ENCODE measurements around the gene AKNA.
A peak's percentile ranks its signal among the peaks of the same experiment; 100 is the strongest.

AKNA gene

DNA sequence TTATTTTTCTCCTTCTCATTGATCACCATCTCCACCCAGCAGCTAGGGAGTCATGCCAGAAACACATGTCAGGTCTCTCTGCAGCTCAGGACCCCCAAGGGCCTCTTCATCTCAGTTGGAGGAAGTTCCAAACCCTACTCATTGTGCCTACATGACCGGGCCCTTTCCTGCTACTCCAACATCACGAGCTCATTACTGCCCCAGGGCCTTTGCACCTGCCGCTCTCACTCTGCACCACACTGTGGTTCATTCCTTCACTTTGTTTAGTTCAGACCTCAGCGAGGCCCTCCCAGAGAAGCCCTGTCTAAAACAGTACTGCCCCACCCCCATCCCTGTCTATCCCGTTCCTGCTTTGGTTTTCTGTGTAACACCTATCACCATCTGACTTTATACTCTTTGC lies 22.1 kb upstream of the AKNA start:
- FAIRE-seq = no peak
- no peak for TF ChIP-seq POLR2A (IDR thresholded peaks at IDR 0.05; ENCODE audit: low read depth, low read length)
- DNase-seq (ENCODE audit: insufficient read length, low spot score) = no peak

- FAIRE-seq (no peak), DNase-seq (ENCODE audit: insufficient read length, low spot score) (peak; percentile 51)
- no peak for TF ChIP-seq POLR2A (IDR thresholded peaks at IDR 0.05; ENCODE audit: low read depth, low read length)
Observed at GRCh38 chr9:114409103-114409780, 21.5 kb upstream of the AKNA start.

GRCh38 chr9:114408645-114409044 lies 20.9 kb upstream of the AKNA start:
- no peak for TF ChIP-seq POLR2A (IDR thresholded peaks at IDR 0.05; ENCODE audit: low read depth, low read length)
- FAIRE-seq = no peak
- DNase-seq (ENCODE audit: insufficient read length, low spot score) = no peak

DNA sequence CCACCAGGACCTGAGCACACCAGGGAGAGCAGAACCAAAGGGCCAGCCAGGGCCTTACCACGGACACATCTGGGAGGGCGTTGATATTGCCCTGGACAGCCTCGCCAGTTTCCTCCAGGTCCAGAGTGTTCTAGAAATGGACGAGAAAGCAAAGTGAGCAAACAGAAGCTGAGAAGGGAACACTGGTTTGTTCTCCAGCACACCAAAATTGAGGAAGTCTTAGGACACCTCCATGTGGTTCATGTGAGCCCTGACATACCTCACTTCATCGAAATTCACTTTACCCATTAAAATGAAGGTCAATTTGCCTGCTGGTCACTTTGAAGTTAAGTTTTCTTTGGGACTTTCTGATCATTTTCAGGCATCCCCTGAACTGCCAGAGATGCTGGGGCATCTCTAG lies 20.1 kb upstream of the AKNA start:
- DNase-seq (ENCODE audit: insufficient read length, low spot score) = no peak
- TF ChIP-seq POLR2A (IDR thresholded peaks at IDR 0.05; ENCODE audit: low read depth, low read length) = no peak
- no peak for FAIRE-seq

DNA sequence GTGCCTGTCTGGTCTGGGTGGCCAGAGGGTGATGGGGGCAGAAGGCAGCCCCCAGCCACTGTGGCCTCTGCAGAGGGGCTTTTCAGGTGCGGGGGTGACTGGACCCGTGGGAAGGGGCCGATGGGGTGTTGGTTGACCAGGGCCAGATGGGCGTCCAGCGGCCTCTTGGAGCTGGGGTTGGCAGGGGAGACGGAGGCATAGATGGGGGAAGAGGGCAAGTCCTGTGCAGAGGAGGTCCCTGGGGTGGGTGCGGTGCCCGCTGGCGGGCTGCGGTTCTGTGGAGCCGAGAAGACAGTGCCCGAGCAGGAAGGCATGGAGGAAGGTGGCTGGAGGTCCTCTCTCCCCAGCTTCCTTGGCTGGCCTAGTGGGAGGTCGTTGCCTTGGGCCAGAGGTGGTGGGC lies 18.7 kb upstream of the AKNA start:
- DNase-seq (ENCODE audit: insufficient read length, low spot score) (no peak), FAIRE-seq (no peak)
- no peak for TF ChIP-seq POLR2A (IDR thresholded peaks at IDR 0.05; ENCODE audit: low read depth, low read length)

DNA sequence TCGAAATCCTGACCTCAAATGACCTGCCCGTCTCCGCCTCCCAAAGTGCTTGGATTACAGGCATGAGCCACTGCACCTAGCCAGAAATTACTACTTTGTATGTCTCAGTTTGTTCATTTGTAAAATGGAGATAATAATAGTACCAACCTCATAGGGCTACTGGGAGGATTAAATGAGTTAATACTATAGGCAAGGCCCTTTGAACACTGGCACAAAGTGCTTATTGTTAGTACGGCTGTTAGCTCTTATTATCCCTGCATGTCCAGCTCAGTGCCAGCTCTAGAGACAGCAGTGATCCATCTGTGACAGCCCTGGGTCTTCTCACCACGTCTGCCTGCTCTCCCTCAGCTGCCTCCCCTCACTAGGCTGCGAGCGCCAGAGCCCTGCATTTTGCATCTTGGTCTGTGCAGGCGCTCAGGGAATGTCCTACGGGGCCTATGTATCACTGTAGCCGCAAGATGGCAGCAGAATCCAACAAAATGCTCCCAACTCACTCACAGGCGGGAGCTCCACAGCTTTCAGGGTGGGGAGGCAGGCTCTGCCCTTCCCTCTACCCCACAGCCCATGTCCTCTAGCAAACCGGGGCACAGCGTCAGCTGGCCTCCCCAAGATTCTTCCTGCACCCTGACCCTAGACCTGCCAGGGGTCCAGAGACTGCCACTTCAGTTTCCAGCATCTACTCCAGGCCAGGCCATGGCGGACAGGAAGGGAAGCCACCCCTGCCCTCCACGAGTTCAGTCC lies 17.7 kb upstream of the AKNA start:
- peak; percentile 57 for FAIRE-seq
- DNase-seq (ENCODE audit: insufficient read length, low spot score) = peak; percentile 78
- TF ChIP-seq POLR2A (IDR thresholded peaks at IDR 0.05; ENCODE audit: low read depth, low read length) = no peak

GRCh38 chr9:114404531-114404930 lies 16.7 kb upstream of the AKNA start:
- DNase-seq (ENCODE audit: insufficient read length, low spot score) (no peak), FAIRE-seq (no peak)
- TF ChIP-seq POLR2A (IDR thresholded peaks at IDR 0.05; ENCODE audit: low read depth, low read length) = no peak

GRCh38 chr9:114403153-114403756 lies 15.5 kb upstream of the AKNA start:
- FAIRE-seq (no peak), DNase-seq (ENCODE audit: insufficient read length, low spot score) (no peak)
- no peak for TF ChIP-seq POLR2A (IDR thresholded peaks at IDR 0.05; ENCODE audit: low read depth, low read length)

- FAIRE-seq = no peak
- no peak for TF ChIP-seq POLR2A (IDR thresholded peaks at IDR 0.05; ENCODE audit: low read depth, low read length)
- DNase-seq (ENCODE audit: insufficient read length, low spot score) = no peak
Observed at GRCh38 chr9:114401344-114401743, 13.6 kb upstream of the AKNA start.

- no peak for TF ChIP-seq POLR2A (IDR thresholded peaks at IDR 0.05; ENCODE audit: low read depth, low read length)
- FAIRE-seq (no peak), DNase-seq (ENCODE audit: insufficient read length, low spot score) (no peak)
Observed at GRCh38 chr9:114400772-114401171, 13.0 kb upstream of the AKNA start.

DNA sequence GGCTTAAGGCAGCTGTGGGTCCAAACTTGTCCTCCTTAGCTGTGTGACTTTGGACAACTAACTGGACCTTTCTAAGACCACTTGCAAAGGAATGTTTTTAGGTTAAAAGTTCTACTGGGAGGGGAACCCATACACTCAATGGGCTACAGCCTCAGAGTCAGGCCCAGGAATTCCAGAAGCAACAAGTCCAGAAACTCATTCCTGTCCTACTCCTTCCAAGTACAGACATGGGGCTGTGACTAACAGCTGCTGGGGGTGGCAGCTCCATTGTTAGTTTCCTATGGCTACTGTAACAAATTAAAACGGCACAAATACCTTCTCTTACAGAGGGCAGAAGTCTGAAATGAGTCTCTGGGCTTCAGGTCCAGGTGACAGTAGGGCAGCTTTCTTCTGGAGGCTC lies 12.4 kb upstream of the AKNA start:
- DNase-seq (ENCODE audit: insufficient read length, low spot score) (no peak), FAIRE-seq (no peak)
- no peak for TF ChIP-seq POLR2A (IDR thresholded peaks at IDR 0.05; ENCODE audit: low read depth, low read length)

DNA sequence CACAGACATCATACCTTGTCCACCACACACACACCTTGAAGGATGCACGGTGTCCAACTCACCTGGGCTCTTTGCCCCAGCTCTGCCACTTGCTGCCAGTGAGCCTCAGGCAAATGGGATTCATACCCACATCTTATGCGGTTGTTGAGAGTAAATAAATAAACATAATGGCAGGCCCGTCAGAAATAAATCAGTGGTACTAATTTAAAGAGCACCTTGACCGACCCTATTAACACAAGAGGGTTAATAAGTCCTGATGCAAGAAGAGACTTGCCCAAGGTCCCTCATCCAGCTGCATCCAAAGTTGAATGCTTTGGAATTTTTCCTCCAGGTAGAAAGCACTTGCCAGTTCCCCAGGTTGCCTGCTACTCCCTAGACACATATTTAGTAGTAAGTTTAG lies 11.6 kb upstream of the AKNA start:
- DNase-seq (ENCODE audit: insufficient read length, low spot score) = no peak
- TF ChIP-seq POLR2A (IDR thresholded peaks at IDR 0.05; ENCODE audit: low read depth, low read length) = no peak
- no peak for FAIRE-seq

GRCh38 chr9:114397848-114398605 lies 10.2 kb upstream of the AKNA start:
- TF ChIP-seq POLR2A (IDR thresholded peaks at IDR 0.05; ENCODE audit: low read depth, low read length) = no peak
- no peak for FAIRE-seq
- DNase-seq (ENCODE audit: insufficient read length, low spot score) = peak; percentile 84

DNA sequence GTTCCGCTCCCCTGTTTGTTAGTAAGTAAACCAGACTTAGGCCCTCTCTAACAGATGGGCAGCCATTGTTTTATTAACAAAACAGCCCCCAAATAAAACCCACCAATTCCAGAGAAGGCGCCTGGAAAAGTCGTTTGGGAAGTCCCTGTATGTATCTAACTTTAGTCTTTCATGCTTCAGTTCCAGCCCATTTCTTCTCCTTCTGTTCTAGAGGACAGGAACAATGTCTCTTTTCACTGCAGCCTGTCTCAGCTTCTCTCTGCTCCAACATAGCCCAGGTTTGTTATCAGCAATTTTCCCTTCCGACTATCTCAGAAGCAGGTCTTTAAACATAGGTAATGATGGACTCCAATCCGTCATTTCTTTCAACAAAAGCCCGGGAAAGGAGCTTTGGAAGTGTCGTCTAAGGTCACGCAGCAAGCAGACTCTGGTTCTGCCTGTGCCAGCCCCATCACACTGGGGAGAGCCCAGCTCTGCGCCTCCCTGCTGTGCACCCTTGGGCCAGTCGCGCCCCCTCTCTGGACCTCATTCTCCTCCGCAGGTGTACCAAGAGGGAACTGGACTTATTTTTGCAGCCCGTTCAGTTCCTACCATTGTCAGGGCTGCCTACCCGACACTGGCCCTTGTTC lies 9.6 kb upstream of the AKNA start:
- FAIRE-seq = no peak
- no peak for DNase-seq (ENCODE audit: insufficient read length, low spot score)
- TF ChIP-seq POLR2A (IDR thresholded peaks at IDR 0.05; ENCODE audit: low read depth, low read length) = no peak
